Measurements from ENCODE around the gene PCNA.

PCNA gene

DNA sequence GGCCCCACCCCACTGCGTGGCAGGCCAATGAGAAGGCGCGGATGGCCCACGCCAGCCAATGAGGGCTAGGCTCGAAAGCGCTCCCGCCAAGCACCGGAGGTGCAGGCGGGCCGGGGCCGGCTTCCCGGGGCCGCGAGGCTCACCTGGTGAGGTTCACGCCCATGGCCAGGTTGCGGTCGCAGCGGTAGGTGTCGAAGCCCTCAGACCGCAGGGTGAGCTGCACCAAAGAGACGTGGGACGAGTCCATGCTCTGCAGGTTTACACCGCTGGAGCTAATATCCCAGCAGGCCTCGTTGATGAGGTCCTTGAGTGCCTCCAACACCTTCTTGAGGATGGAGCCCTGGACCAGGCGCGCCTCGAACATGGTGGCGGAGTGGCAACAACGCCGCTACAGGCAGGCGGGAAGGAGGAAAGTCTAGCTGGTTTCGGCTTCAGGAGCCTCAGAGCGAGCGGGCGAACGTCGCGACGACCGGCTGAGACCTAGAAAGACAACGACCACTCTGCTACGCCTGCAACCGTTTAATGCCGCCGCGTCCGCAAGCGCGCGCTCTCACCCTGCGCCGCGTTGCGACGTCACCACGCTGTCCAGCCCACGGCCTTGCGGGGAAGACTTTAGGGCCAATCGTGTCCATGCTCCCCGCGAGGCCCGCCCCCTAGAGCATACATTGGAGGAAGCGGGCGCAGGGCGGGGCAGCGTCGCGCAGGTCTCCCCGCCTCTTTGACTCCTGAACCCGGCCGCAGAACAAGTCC, at the start of gene PCNA:
Gene PCNA, minus strand, starts transcription at position 524 of the 750 bp plus-strand sequence. Its CDS starts 160 bp downstream, at position 364.
- peak; percentile 92 to 99 (median 96) for DNase-seq (ENCODE audit: low read depth in 3 of 3)

DNA sequence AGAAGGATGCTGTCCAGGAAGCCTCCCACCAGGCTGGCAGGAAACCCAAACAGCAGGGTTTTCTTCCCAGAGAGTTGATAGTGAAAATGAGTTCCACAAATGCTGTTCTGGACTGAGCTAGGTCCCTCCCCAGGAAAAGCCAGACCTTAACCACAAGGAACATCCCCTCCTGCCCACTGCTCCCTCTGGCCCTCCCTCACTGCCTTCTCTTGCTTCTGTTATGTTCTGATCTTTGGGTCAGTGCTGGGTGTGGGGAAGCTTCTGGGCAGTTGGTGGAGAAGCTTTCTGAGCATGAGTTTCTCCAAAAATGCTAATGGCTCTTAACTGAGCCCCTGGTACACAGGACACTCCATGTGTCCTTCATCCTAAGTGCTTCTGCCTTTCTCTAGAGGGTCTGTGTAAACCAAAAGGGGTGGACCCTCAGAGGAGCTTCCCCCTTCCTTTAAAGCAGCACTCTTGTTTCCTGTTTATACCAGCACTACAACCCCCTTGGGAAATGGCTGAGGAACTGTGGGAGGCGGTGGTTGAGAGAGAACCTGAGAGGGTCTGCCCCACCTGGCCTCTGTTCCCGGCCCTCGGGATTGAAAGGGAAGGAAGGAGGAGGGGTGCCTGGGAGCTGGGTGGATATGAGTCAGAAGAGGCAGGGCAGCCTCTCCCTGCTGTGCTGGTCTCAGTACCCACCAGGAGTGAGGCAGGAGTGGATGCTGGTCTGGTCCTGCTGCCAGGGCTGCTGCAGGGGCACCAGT, 49.1 kb upstream of the PCNA start:
- no peak for DNase-seq (ENCODE audit: low read depth in 3 of 3)

DNA sequence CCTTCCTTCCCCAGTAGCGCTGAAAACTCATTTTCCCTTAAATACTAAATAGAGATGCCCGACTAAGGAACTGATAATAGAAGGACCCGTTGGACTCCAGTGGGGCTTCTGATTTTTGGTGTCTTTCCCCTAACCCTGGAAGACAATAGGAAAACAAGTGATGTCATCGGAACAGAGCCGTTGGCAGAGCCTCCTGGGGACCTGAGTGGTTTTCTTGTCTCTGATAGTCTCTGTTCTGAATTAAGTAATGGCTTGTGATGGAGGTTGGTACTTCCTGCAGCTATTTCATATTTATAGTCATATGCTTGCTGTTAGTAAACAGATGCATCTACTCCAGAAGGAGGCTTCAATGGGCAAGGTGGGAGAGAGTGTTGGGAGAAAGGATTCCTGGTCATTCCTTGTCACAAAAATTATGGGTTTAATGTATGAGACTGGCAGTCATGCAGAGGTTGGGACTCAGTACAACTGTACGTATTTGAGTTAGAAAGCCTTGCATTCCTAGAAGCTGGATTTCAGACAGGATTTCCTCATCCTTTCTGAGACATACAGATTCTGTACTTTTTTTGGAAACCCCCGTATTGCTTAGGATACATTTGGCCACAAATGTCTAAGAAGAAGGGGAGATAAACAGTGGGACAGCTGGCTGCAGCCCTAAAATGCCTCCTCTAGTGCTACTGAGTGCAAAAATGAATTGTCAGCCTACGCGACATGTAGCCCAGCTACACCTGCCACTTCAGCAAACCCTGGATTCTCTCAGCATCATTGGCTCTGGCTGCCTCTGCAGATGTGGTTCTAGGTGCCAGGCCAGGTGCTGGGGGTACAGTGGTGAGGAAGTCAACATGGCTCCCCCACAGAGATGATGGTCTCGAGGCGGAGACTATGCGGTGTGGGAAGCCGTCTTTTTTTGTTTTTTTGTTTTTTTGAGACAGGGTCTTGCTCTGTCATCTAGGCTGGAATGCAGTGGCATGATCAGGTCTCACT, 45.2 kb upstream of the PCNA start:
- DNase-seq (ENCODE audit: low read depth in 3 of 3) = no peak

DNA sequence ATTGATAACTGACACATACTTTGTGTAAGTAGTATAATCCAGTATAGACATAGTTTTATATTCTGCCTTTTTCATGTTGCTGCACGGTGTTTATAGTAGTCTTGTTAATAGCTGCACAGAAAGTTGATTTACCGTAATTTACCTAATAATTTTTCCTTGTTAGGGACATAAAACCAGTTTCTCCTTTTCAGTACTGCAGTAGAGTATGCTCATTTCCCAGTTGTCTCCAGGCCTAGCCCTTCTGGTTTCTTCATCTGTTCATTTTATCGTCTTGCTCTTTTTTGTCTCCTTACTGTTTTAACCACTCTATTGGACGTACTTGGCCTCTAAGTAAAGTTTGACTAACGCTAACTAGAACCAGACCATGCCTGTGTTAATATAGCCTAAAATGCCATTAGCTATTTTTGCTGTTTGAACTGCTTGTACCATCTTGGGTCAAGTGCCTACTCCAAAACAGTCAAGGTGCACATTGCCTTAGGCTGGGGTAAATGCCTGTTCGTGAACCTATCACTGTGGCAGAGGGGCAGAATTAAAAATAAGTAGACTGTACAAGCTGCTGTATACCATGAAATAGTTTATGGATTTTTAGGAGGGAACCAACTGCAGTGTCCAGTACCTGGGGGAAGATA, 41.9 kb upstream of the PCNA start:
- no peak for DNase-seq (ENCODE audit: low read depth in 3 of 3)

DNA sequence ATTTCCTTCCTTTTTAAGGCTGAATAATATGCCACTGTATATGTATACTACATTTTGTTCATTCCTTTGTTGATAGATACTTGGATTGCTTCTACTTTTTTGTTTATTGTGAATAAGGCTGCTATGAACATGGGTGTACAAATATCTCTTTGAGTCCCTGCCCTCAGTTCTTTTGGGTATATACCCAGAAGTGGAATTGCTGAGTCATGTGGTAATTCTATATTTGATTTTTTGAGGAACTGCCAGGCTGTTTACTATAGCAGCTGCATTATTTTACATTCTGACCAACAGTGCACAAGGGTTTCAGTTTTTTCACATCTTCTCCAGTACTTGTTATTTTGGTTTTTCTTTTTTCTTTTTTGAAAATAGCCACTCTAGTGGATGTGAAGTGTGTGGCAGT, 41.1 kb upstream of the PCNA start:
- no peak for DNase-seq (ENCODE audit: low read depth in 3 of 3)

DNA sequence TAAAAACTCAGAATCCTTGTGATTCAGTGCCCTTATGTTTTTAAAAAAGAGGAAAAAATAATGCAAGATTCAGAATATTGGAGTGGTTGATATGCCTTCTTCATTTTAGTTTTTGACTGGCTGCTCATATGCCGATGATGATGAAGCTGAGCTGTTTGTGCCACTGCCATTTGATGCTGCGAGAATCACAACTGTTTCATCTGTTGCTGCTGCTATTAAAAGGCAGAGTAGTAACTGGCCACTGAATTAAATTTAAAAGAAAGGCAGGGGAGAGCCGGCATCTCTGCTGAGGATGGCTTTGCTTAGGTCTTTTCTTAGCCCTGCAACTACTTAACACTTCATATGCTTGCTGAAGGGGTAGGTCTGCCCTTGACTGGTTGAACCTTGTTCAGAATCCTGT, 40.2 kb upstream of the PCNA start:
- no peak for DNase-seq (ENCODE audit: low read depth in 3 of 3)

DNA sequence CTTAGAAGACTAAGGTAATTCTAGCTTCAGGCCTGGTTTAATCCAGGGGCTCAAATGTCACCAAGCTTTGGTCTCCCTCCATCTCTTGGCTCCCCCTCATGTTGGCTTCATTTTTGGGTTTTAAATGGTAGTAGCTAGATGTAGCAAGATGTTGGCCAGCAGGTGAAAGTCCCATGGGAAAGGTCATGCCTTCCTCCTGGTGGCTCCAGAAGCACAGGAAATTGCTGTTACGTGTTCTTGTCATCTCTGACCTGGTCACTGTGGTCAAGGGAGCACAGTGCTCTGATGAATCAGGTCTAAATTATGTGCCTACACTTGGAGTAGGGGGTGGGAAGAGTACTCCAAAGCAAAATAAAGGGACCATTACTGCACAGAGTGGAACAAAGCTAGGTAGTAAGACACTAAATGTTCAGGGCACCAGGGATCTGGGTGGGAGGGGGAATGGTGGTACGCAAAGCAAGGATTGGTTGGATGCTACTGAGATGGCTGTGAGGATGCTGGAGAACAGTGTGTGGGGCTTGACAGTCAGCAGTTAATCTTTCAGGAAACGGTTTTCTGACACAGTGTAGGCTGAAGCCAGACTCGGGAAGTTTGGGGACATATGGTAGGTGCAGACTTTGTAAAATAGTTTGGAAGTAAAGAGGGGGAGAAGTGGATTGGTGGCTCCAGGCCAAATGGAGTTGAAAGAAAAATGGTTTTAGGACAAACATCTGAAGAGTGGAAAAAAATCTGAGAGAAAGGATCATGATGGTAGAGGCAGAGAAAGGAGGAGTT, 37.1 kb upstream of the PCNA start:
- DNase-seq (ENCODE audit: low read depth in 3 of 3) = no peak

DNA sequence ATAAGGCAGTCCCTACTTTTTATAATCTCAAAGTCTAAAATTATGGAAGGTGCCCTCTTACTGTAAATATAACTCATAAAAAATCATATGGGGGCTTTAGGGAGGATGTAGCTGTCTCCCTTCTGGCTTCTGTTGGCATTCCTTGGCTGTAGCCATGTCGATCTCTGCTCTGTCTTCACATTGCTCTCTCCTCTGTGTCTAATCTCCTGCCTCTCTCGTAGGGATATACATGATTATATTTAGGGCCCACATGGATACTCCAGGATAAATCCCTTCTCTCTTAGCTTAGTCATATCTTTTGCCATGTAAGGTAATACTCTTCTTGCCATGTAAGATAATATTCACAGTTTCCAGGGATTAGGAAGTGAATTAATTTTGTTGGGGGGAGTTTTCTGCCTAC, 35.6 kb upstream of the PCNA start:
- DNase-seq (ENCODE audit: low read depth in 3 of 3) = no peak

DNA sequence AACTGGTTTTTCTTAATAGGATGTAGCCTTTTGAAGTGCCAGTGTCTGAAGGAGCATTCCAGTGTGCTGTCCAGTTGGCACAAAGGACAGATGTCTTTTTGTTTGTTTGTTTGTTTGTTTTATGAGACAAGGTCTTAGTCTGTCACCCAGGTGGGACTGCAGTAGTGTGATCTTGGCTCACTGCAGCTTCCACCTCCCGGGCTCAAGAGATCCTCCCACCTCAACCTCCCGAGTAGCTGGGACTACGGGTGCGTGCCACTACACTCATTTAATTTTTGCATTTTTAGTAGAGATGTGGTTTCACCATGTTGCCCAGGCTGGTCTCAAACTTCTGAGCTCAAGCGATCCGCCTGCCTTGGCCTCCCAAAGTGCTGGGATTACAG, 34.8 kb upstream of the PCNA start:
- DNase-seq (ENCODE audit: low read depth in 3 of 3) = no peak

DNA sequence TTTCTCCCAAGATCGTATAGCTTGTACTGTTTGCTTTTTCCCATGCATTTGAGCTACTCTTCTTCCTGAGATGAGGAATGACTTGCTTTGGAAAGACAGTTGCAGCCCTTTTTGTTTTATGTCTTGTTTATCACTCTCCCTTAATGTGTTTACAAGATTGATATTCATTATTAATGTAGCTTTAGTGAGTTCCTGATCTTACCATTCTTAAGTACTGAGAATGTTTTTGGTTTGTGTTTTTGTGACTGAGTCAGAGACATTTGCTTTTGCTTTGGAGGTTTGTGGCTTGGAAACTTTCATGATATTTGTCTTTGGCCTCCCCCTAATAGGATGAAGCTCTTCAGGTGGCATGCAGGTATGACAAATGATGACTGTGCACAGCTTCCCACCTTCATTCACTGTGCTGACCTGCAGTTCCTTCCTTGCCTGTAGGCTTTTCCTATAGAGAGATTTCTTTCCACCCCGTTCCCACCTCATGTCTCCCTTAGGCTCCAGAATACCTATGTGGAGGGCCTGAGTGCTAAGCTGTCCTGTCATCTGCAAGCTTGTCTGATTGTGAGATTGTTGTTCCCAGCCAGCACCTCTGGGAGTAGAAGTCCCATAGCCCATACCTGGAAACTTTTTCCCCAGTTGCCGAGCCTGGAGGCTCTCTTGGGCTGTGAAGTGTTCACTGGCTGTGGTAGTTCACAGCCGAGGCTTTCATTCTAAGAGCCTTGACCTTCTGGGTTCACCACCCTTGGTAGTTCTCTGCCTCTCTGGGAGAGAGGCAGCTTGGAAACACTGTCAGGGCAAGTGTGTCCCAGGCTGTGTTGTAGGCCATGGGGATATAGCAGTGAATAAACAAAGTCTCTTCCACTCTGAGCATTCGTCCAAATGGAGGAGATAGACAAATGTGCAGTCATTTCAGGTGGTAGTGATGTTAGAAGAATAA, 34.1 kb upstream of the PCNA start:
- no peak for DNase-seq (ENCODE audit: low read depth in 3 of 3)

DNA sequence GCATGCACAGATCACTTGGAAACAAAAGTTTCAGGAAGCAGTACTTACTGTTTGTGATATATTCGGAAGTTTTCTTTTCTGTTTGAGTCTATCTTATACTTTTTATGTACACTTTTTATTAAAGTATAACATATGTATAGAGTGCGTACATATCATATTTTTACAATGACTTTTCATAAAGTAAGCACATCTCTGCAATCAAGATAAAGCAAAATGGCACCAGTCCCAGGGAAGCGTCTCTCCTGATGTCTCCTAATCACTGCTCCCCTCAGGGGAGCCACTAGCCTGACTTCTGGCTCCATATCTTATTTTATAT, 33.4 kb upstream of the PCNA start:
- DNase-seq (ENCODE audit: low read depth in 3 of 3) = no peak

DNA sequence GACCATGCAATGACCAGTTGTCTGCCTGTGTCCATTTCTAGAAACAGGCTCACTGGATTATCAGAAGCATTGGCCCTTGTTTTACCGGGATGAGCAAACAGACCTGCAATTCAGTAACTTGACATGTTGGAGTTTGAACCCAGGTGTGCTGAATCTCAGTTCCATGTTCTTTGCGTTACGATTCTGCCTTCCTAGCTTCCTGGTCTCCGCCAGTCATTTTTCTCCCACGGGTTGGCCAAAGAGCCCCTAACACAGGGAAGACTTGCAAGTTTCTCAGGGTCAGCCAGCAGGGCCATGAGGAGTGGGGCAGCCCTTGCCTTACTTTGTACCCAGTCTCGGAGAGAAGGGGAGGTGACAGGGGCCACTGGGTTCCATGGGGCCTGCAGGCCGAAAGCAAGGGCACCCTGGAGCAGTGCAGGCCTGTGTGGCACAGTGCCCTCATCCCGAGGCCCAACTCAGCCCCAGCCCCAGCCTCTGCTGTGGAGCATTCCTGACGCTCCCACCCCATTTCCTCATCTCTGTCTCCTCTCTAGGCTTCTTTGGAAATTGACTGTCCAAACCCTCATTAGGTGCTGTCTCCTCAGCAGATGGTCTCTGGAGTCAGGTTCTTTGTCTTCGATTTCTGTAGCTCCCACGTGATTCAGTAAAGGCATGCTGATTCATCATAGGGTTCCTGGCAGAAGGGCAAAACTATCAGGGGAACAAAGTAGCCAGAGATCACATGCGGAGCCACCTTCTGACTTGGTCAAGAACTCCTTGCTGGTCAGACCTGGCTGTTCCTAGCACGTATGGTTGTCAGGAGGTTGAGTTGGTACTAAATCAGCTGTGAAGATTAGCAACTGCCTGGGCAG, 30.7 kb upstream of the PCNA start:
- DNase-seq (ENCODE audit: low read depth in 3 of 3) = no peak

DNA sequence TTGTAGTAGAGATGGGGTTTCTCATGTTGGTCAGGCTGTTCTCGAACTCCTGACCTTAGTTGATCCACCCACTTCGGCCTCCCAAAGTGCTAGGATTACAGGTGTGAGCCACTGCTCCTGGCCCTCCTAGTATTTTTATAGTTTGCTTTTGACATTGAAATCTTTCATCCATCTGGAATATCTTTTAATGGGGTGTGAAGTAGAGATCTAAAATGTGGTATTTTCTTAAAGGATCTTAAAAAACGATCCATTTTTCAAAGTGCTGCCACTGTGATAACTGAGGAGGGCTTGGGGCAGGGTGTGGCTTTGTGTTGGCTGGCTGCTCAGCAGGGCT, 30.1 kb upstream of the PCNA start:
- DNase-seq (ENCODE audit: low read depth in 3 of 3) = no peak

DNA sequence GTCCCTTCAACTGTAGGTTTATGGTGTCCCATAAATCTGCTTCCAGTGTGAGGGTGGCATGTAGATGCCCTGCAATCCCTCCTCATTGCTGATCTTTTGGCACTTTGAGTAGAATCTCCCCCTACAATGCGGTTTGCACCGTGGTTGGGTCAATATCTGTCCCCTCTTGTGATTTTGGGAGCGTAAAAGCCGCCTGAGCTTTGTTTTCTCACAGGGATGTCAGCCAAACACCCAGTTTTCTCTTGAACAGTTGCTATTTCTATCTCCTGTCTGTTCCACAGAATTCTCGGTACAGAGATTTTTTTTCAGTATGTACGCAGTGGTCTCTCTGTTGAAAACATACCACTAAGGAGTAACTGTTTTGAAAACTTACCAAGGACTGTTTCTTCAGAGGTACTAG, 28.8 kb upstream of the PCNA start:
- no peak for DNase-seq (ENCODE audit: low read depth in 3 of 3)

DNA sequence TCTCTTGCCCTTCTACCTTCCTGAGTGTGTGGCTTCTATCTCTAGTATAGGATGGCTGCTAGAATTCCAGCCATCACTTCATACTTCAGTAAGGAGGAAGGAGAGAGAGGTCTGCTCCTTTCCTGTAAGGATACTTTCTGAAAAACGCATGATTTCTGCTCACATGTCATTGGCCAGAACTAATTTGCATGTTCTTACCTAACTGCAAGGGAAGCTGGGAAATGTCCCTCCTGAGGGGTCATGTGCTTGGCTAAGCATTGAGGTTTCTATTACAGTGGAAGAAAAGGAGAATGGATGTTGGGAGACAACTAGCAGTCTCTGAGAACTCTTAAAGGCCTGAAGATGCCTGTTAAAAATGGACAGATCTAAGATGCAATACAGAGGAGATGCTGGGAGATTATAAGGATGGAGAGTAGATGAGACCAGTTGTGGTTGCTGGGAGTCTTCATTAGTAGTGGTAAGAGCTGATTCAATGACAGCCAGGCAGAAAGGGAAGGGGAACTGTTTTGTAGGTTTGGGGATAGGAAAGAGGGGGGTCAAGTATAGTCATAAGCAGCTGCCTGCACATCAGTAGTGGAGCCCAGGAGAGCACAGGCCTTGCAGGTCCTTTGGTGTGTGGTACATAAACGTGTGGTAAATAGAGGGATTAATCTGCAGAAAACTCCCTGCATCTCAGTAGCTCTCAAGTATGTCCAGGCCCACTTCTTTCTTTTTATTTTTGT, 27.3 kb upstream of the PCNA start:
- DNase-seq (ENCODE audit: low read depth in 3 of 3) = no peak

DNA sequence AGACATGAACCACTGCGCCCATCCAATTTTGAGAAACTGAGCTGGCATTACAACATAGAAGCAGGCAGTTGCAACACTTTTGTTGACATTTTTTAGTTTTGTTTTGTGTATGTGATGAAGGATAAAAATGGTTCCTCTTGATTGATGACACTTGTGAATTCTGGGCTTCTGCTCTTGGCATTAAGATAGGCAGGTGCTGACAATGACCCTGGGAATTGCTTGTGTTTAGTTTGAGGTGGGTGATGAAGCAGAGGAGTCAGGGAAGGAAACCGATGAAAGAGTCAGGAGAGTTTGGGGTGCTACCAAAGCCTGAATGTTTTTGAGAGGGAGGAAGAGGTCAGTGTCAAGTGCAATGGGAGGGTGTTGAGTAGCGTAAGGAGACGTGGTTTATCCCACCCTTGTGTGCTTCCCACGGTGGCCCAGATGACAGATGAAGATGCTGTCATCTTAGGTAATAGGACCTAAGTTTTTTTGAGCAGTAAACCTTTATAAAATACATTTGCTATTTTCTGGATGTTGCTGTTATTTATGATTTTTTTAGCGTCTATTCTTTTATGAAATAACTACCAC, 26.4 kb upstream of the PCNA start:
- DNase-seq (ENCODE audit: low read depth in 3 of 3) = no peak

DNA sequence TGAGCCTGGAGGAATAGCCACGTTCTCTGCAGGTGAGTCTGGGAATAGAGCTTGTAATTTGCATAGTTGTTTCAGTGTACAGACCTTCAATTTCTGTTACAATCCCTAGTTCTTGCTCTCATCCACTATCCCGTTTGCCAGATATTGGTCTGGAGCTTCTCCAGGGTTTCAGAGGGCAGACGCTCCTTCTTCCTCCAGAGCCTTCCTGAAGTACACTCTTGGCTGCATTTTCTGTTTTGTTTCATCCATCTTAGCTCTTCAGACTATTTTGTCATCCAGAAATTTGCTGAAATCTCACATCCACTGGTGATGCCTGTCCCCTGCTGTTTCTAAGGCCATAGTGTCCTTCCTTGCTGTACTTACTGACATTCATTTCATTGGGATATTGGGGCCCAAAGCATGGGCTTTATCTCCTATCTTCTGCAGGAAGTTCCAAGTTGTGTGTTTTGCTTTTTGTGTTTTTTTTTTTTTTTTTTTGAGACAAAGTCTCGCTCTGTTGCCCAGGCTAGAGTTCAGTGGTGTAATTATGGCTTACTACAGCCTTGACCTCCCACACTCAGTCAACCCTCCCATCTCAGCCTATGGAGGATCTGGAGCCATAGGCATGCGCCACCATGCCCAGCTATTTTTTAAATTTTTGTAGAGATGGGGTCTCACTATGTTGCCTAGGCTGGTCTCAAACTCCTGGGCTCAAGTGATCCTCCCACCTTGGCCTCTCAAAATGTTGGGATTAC, 25.8 kb upstream of the PCNA start:
- DNase-seq (ENCODE audit: low read depth in 3 of 3) = no peak

DNA sequence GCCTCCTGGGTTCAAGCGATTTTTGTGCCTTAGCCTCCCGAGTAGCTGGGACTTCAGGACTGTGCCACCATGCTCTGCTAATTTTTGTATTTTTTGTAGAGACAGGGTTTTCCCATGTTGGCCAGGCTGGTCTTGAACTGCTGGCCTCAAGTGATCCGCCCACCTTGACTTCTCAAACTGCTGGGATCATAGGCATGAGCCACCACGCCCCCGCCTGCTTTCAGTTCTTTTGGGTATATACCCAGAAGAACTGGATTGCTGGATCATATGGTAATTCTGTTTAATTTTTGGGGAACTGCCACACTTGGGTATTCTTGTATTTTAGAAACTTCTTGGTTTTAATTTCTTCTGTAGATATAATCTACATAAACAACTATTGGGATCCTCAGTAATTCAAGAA, 24.1 kb upstream of the PCNA start:
- DNase-seq (ENCODE audit: low read depth in 3 of 3) = no peak
